Transverse colon (tissue), 4 donors: ENCODE measurements around the gene PHPT1. TPM values are rescaled to one million over a fixed set of nuclear protein-coding genes. Genes with fewer than 3 reads are reported as not detected.

Experiments used
- DNase-seq: peaks from one replicate; pipeline ENCODE4 v3.0.0-alpha.2; 2019
- H3K27ac ChIP-seq, 4 donors: fragments of 200-600 bp; sonication (generic); 2 replicates each; pipeline ENCODE4 v1.5.1; 2016 to 2018; ENCODE audit warnings: inconsistent platforms in 4 of 4
- H3K27me3 ChIP-seq: fragments of 200-600 bp; sonication (generic); 2 replicates; pipeline ENCODE4 v1.5.1; 2017; ENCODE audit warnings: inconsistent platforms
- H3K36me3 ChIP-seq, 4 donors: fragments of 200-600 bp; sonication (generic); 2 replicates each; pipeline ENCODE4 v1.5.1; 2017 to 2019; ENCODE audit warnings: inconsistent platforms in 4 of 4
- H3K4me1 ChIP-seq, 4 donors: fragments of 200-600 bp; sonication (generic); 2 replicates each; pipeline ENCODE4 v1.5.1; 2017 to 2020; ENCODE audit warnings: inconsistent platforms in 4 of 4
- H3K4me3 ChIP-seq, 4 donors: fragments of 200-600 bp; sonication (generic); 1 replicate in 1 of 4; 2 replicates in 3 of 4; pipeline versions ENCODE4 v1.5.1 to v1.6.1; 2017 to 2019; ENCODE audit warnings: inconsistent platforms in 4 of 4
- H3K9me3 ChIP-seq, 2 donors: fragments of 200-600 bp; sonication (generic); 2 replicates each; pipeline ENCODE4 v1.5.1; 2017 to 2019; ENCODE audit warnings: inconsistent platforms in 2 of 2
- EP300 ChIP-seq: sonication (generic); formaldehyde crosslinking; IDR thresholded peaks from one replicate; pipeline ENCODE4 v1.6.1; 2017; ENCODE audit warnings: antibody characterized with exemption, low read depth
- POLR2A ChIP-seq: fragments of 450-650 bp; IDR thresholded peaks from one replicate; pipeline ENCODE4 v1.6.1; 2016; ENCODE audit warnings: antibody characterized with exemption, mild to moderate bottlenecking, moderate library complexity
- POLR2AphosphoS5 ChIP-seq, 3 donors: sonication (generic); formaldehyde crosslinking; IDR thresholded peaks; one replicate each; pipeline ENCODE4 v1.6.1; 2016; ENCODE audit warnings: antibody characterized with exemption in 3 of 3
- WGBS, 2 donors: methylation state at CpG; one replicate each; pipeline ENCODE4 v1.1.5; 2018; ENCODE audit warnings: low coverage in 1 of 2; 5-methylcytosine and 5-hydroxymethylcytosine counted together
- in situ Hi-C, 4 donors: fragments of 200-750 bp; cut with MboI; loops; one replicate each; pipeline versions ENCODE4 v1.15.0 to v1.15.1; 2017; ENCODE audit warnings: low sequenced_read_pairs in 3 of 4, low pct_ligation_motif_present in 1 of 4, low pct_unique_long_range_greater_than_20kb in 1 of 4
- intact Hi-C: fragments of 100-400 bp; cut with DNase I; formaldehyde crosslinking; loops from one replicate; pipeline ENCODE4 v1.15.1; 2023; ENCODE audit warnings: low total_unique reads
- total RNA-seq, 4 donors: library from RNA; depleted of rRNA; stranded (reverse); fragments of >200 nt; gene quantifications; one replicate each; pipeline ENCODE4 v1.1.0, GENCODE V29; 2016
- TF ChIP-seq, protein P1 (sequence below), 5 experiments: fragments of 200-600 bp in 3 of 5; fragments of 450-650 bp in 2 of 5; sonication (generic) in 3 of 5; IDR thresholded peaks; 1 replicate in 2 of 5; 2 replicates in 3 of 5; pipeline ENCODE4 v1.5.1; 2016 to 2017; ENCODE audit warnings: antibody characterized with exemption in 5 of 5, inconsistent platforms in 3 of 5, mild to moderate bottlenecking in 2 of 5, moderate library complexity in 1 of 5

Gene PHPT1
- total RNA-seq, 4 donors from 2014 or later = 69.7 to 134 (median 107) TPM

DNA sequence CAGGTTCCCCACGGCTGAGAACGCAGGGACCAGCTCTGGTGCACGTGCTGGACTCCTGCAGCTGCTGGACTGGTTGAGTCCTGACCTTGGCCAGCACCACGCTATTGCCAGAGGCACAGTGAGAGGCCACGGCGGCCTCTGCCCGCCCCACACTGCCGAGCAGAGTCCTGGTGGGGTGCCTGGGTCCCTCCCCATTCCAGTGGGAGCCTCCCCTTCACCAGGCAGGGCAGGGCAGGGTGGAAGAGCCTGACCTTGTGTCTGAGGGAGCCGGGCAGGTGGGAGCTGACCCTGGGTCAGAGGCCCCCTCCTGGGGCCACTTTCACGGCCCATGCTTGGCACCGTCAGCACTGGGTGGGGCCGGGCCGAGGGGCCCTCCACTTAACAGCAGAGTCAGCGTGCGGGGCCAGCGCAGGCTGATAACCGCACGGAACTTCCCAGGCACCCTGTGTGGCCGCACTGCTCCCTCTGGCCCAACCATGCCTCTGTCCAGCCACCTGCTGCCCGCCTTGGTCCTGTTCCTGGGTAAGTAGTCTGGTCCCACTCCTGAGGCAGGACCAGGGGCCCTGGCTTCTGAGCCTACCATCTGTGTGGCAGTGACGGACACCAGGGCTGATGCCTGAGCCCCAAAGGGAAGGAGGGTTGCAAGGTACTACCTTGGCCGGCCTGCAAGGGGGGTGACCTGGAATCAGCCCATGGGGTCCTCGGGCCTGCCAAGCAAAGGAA lies 2.9 kb downstream of the PHPT1 start, which contains the start of gene MAMDC4:
MAMDC4 (plus strand) TSS at position 406 of the 723 bp plus-strand sequence; CDS start at position 477, 71 bp downstream.
- peak; percentile 10 for DNase-seq
- TF ChIP-seq POLR2A = no peak
- TF ChIP-seq, protein P1, sequence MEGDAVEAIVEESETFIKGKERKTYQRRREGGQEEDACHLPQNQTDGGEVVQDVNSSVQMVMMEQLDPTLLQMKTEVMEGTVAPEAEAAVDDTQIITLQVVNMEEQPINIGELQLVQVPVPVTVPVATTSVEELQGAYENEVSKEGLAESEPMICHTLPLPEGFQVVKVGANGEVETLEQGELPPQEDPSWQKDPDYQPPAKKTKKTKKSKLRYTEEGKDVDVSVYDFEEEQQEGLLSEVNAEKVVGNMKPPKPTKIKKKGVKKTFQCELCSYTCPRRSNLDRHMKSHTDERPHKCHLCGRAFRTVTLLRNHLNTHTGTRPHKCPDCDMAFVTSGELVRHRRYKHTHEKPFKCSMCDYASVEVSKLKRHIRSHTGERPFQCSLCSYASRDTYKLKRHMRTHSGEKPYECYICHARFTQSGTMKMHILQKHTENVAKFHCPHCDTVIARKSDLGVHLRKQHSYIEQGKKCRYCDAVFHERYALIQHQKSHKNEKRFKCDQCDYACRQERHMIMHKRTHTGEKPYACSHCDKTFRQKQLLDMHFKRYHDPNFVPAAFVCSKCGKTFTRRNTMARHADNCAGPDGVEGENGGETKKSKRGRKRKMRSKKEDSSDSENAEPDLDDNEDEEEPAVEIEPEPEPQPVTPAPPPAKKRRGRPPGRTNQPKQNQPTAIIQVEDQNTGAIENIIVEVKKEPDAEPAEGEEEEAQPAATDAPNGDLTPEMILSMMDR (IDR thresholded peaks at IDR 0.05) = no peak
- TF ChIP-seq POLR2AphosphoS5 (IDR thresholded peaks at IDR 0.05) = no peak
- TF ChIP-seq EP300 = no peak
- in situ Hi-C loops = no loop called here
- 72 to 100% methylated on average over 1 to 12 of the region's 23 CpGs for WGBS, 2 donors
- H3K4me1 ChIP-seq = peaks cover 15 to 31% (median 23%) of the 10 kb centered on the region in 4 donors
- H3K27me3 ChIP-seq = peaks cover 4% of the 10 kb centered on the region
- no peaks in the 10 kb centered on the region for H3K36me3 ChIP-seq
- H3K9me3 ChIP-seq = no peaks in the 10 kb centered on the region
- no peak within 1 kb of the TSS for H3K27ac ChIP-seq
- intact Hi-C loops = no loop called here
- no peak within 1 kb of the TSS for H3K4me3 ChIP-seq

DNA sequence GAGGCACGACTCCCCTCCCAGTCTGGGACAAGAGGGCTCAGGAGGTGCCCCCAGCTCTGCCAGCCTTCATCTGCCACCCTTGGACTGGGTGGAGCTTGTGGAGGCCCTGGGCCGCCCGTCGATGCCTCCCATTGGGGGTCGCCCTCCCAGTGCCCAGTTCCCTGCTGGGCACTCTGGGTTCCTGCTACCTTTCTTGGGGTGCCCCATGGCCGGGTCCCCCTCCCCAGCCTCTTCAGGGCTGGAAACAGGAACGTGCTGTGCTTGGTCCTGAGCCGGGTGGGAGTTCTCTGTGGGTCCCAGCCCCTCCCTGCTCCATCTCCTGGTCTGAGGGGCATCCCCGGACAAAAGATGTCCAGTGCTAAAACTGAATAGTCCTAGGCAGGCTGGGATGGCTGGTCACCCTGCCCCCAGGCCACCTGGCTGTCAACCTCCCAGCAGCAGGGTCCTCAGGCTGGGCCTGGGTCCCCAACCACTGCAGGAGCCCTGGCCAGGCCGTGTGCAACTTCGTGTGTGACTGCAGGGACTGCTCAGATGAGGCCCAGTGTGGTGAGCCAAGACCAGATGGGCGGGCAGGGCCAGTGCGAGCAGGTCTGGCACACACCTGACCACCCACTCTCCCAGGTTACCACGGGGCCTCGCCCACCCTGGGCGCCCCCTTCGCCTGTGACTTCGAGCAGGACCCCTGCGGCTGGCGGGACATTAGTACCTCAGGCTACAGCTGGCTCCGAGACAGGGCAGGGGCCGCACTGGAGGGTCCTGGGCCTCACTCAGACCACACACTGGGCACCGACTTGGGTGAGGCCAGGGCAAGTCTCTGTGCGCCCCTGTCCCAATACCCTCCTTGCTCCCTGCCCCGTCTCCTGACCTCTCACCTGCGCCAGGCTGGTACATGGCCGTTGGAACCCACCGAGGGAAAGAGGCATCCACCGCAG lies 3.7 kb downstream of the PHPT1 start:
- Histone ChIP-seq H3K27me3 (no peaks in the 10 kb centered on the region), H3K4me1 (peaks cover 20 to 31% (median 26%) of the 10 kb centered on the region in 4 donors), H3K36me3 (no peaks in the 10 kb centered on the region), H3K27ac (no peak overlapping the region), H3K9me3 (no peaks in the 10 kb centered on the region), H3K4me3 (no peak overlapping the region)
- intact Hi-C loops = no loop called here
- no peak for DNase-seq
- in situ Hi-C loops = no loop called here
- TF ChIP-seq EP300 = no peak
- TF ChIP-seq POLR2A = no peak
- TF ChIP-seq, protein P1 (IDR thresholded peaks at IDR 0.05) = no peak
- no peak for TF ChIP-seq POLR2AphosphoS5 (IDR thresholded peaks at IDR 0.05)
- WGBS, 2 donors = 84% methylated on average over 16 of the region's 29 CpGs; no CpG with 5 or more reads in 1 of the 2 donors

DNA sequence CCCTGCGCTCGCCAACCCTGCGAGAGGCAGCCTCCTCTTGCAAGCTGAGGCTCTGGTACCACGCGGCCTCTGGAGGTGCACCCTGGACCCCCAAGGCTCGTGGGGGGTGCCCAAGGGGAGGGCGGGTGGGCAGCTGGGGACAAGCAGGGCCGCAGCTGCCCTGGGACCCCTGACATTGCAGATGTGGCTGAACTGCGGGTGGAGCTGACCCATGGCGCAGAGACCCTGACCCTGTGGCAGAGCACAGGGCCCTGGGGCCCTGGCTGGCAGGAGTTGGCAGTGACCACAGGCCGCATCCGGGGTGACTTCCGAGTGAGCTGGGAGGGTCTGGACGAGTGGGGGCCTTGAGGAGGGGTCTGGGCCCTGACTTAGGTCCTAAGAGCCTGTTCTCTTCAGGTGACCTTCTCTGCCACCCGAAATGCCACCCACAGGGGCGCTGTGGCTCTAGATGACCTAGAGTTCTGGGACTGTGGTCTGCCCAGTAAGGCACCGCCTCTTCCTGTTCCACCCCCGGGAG lies 4.4 kb downstream of the PHPT1 start:
- intact Hi-C loops (no loop called here), in situ Hi-C loops (no loop called here)
- WGBS, 2 donors = 78% methylated on average over 10 of the region's 18 CpGs; no CpG with 5 or more reads in 1 of the 2 donors
- peaks cover 27 to 33% (median 31%) of the 10 kb centered on the region in 4 donors for H3K4me1 ChIP-seq
- peak; percentile 25 for DNase-seq
- no peaks in the 10 kb centered on the region for H3K27me3 ChIP-seq
- no peak overlapping the region for H3K4me3 ChIP-seq
- TF ChIP-seq, protein P1 (IDR thresholded peaks at IDR 0.05) = no peak
- TF ChIP-seq POLR2A (no peak), EP300 (no peak), POLR2AphosphoS5 (IDR thresholded peaks at IDR 0.05) (no peak)
- H3K9me3 ChIP-seq = no peaks in the 10 kb centered on the region
- H3K27ac ChIP-seq = no peak overlapping the region
- no peaks in the 10 kb centered on the region for H3K36me3 ChIP-seq
